GM23338 (cell line): ENCODE measurements around the gene MUC6. TPM values are rescaled to one million over a fixed set of nuclear protein-coding genes. Genes with fewer than 3 reads are reported as not detected.

ENCODE experiments used
- ATAC-seq: fragments of 200-7000 bp; cut with Tn5 transposase; 3 replicates; pipeline ENCODE4 v1.9.1; 2020
- DNase-seq: peaks from one replicate; pipeline ENCODE4 v3.0.0-alpha.2; 2015; ENCODE audit warnings: low spot score
- H2AFZ ChIP-seq: fragments of 200-600 bp; sonication (generic); 2 replicates; pipeline ENCODE4 v1.8.0; 2016; ENCODE audit warnings: antibody characterized with exemption, mild to moderate bottlenecking, moderate library complexity
- H3F3A ChIP-seq: fragments of 200-600 bp; sonication (generic); replicated peaks from 2 replicates; pipeline ENCODE4 v1.8.0; 2017; ENCODE audit warnings: antibody characterized with exemption, mixed run types, low read depth
- H3K27ac ChIP-seq: fragments of 200-600 bp; sonication (generic); 2 replicates; pipeline ENCODE4 v1.6.1; 2016; ENCODE audit warnings: low read depth
- H3K27me3 ChIP-seq: fragments of 200-600 bp; sonication (generic); 2 replicates; pipeline ENCODE4 v1.8.0; 2016; ENCODE audit warnings: mild to moderate bottlenecking, mixed run types, moderate library complexity; ENCODE audit not compliant: insufficient read depth
- H3K36me3 ChIP-seq: fragments of 200-600 bp; sonication (generic); 2 replicates; pipeline ENCODE4 v1.8.0; 2016; ENCODE audit warnings: mild to moderate bottlenecking; ENCODE audit not compliant: insufficient read depth
- H3K4me1 ChIP-seq: fragments of 200-600 bp; sonication (generic); 2 replicates; pipeline ENCODE4 v1.8.0; 2016; ENCODE audit warnings: mild to moderate bottlenecking, moderate library complexity; ENCODE audit not compliant: insufficient read depth
- H3K4me2 ChIP-seq: fragments of 200-600 bp; sonication (generic); 2 replicates; pipeline ENCODE4 v1.7.1; 2017; ENCODE audit warnings: mixed run types
- H3K4me3 ChIP-seq: fragments of 200-600 bp; sonication (generic); 2 replicates; pipeline ENCODE4 v1.6.1; 2016; ENCODE audit warnings: mixed run types
- H3K79me2 ChIP-seq: fragments of 200-600 bp; sonication (generic); replicated peaks from 2 replicates; pipeline ENCODE4 v1.8.0; 2017; ENCODE audit warnings: mild to moderate bottlenecking; ENCODE audit not compliant: insufficient read depth
- H3K9me2 ChIP-seq: fragments of 200-600 bp; sonication (generic); 2 replicates; pipeline ENCODE4 v1.8.0; 2017; ENCODE audit not compliant: insufficient read depth
- H4K20me1 ChIP-seq: fragments of 200-600 bp; sonication (generic); replicated peaks from 2 replicates; pipeline ENCODE4 v1.8.0; 2017; ENCODE audit warnings: mild to moderate bottlenecking; ENCODE audit not compliant: insufficient read depth
- H3K27ac Mint-ChIP-seq: 2 replicates; pipeline ENCODE4 v1.8.0; 2020; ENCODE audit warnings: inconsistent platforms, mild to moderate bottlenecking, moderate library complexity, mixed read lengths
- H3K27me3 Mint-ChIP-seq: 3 replicates; pipeline ENCODE4 v1.8.0; 2022; ENCODE audit warnings: low read depth, mild to moderate bottlenecking, moderate library complexity, mixed read lengths, inconsistent platforms; ENCODE audit not compliant: insufficient read depth, poor library complexity
- H3K36me3 Mint-ChIP-seq: 3 replicates; pipeline ENCODE4 v1.8.0; 2021; ENCODE audit warnings: low read depth, mild to moderate bottlenecking, inconsistent platforms, moderate library complexity, mixed read lengths
- H3K4me1 Mint-ChIP-seq: 3 replicates; pipeline ENCODE4 v1.8.0; 2020; ENCODE audit warnings: mild to moderate bottlenecking, inconsistent platforms, mixed read lengths
- H3K4me3 Mint-ChIP-seq: 3 replicates; pipeline ENCODE4 v1.8.0; 2021; ENCODE audit warnings: moderate library complexity, mild to moderate bottlenecking, inconsistent platforms, mixed read lengths
- H3K9me3 Mint-ChIP-seq: 3 replicates; pipeline ENCODE4 v1.8.0; 2020; ENCODE audit warnings: moderate library complexity, mild to moderate bottlenecking, inconsistent platforms, mixed read lengths
- CREB1 ChIP-seq: fragments of 250-450 bp; sonication (Bioruptor Pico); IDR thresholded peaks from 2 replicates; pipeline ENCODE4 v1.5.0; 2020; ENCODE audit warnings: low read depth, mild to moderate bottlenecking, moderate library complexity
- CTCF ChIP-seq, 2 experiments: fragments of 200-600 bp in 1 of 2; sonication (generic) in 1 of 2; conservative IDR thresholded peaks; 2 replicates each; pipeline versions ENCODE4 v1.5.1 to v1.6.1; 2016 to 2017; ENCODE audit warnings: antibody characterized with exemption in 2 of 2, low read depth in 2 of 2, mild to moderate bottlenecking in 2 of 2, moderate library complexity in 1 of 2
- EZH2 ChIP-seq: fragments of 200-600 bp; sonication (generic); IDR thresholded peaks from one replicate; pipeline ENCODE4 v1.8.0; 2017; ENCODE audit warnings: antibody characterized with exemption, mild to moderate bottlenecking, low read depth; ENCODE audit not compliant: unreplicated experiment
- EZH2phosphoT487 ChIP-seq: fragments of 200-600 bp; sonication (generic); IDR thresholded peaks from one replicate; pipeline ENCODE4 v1.8.1; 2018; ENCODE audit warnings: antibody characterized with exemption; ENCODE audit not compliant: unreplicated experiment
- NANOG ChIP-seq: IDR thresholded peaks from 2 replicates; pipeline ENCODE4 v1.6.1; 2016; ENCODE audit warnings: antibody characterized with exemption, borderline replicate concordance
- POLR2AphosphoS5 ChIP-seq: IDR thresholded peaks from 2 replicates; pipeline ENCODE4 v1.6.1; 2016; ENCODE audit warnings: antibody characterized with exemption, low read depth
- REST ChIP-seq: IDR thresholded peaks from one replicate; pipeline ENCODE4 v1.6.1; 2018; ENCODE audit warnings: antibody characterized with exemption; ENCODE audit not compliant: unreplicated experiment
- ZNF114 ChIP-seq: fragments of 250-450 bp; sonication (Bioruptor Pico); IDR thresholded peaks from 2 replicates; pipeline ENCODE4 v1.5.0; 2020; ENCODE audit warnings: mild to moderate bottlenecking, moderate library complexity
- ZNF462 ChIP-seq: fragments of 250-450 bp; sonication (Bioruptor Pico); IDR thresholded peaks from 2 replicates; pipeline ENCODE4 v1.5.0; 2020; ENCODE audit warnings: mild to moderate bottlenecking, moderate library complexity
- polyA plus RNA-seq: library from polyadenylated mRNA; unstranded; fragments of >200 nt; fragmentation: Nextera tagmentation; extraction: Ambion mirVana; gene quantifications from 2 replicates; pipeline ENCODE4 v1.2.1, GENCODE V29; 2016
- total RNA-seq: library from RNA; depleted of rRNA; stranded (reverse); fragments of >200 nt; shearing (Covaris generic); gene quantifications from 2 replicates; pipeline ENCODE4 v1.2.3, GENCODE V29; 2014

MUC6 gene
- total and polyA plus RNA-seq, 2 experiments from 2014 or later: not detected

- Mint-ChIP-seq H3K4me3 (no peak overlapping the region), H3K4me1 (peaks cover 12% of the 10 kb centered on the region), H3K36me3 (peaks cover 43% of the 10 kb centered on the region), H3K27me3 (peaks cover 11% of the 10 kb centered on the region), H3K27ac (no peak overlapping the region; the same call in 1 of the 2 replicates), H3K9me3 (no peaks in the 10 kb centered on the region; the same call in 2 of the 3 replicates)
- Histone ChIP-seq H3K4me2 (no peak overlapping the region), H3K27me3 (no peaks in the 10 kb centered on the region), H3K4me1 (no peaks in the 10 kb centered on the region), H4K20me1 (no peaks in the 10 kb centered on the region; the same call in 1 of the 2 replicates), H3F3A (no peaks in the 10 kb centered on the region), H3K36me3 (no peaks in the 10 kb centered on the region; the same call in 1 of the 2 replicates), H3K9me2 (no peaks in the 10 kb centered on the region), H3K79me2 (peaks cover 18% of the 10 kb centered on the region; the same call in 1 of the 2 replicates), H3K27ac (no peak overlapping the region), H2AFZ (no peak overlapping the region), H3K4me3 (no peak overlapping the region)
- ATAC-seq: no peak
- no peak for TF ChIP-seq NANOG
- DNase-seq: no peak
Measured at GRCh38 chr11:971092-971690, 65.3 kb downstream of the MUC6 start.

GRCh38 chr11:970319-970871 lies 66.1 kb downstream of the MUC6 start:
- peaks cover 45% of the 10 kb centered on the region for H3K36me3 Mint-ChIP-seq
- Histone ChIP-seq H3K4me3 (no peak overlapping the region), H3K4me1 (no peaks in the 10 kb centered on the region), H2AFZ (no peak overlapping the region), H4K20me1 (no peaks in the 10 kb centered on the region; the same call in 1 of the 2 replicates), H3K27ac (no peak overlapping the region), H3K4me2 (no peak overlapping the region), H3K79me2 (peaks cover 20% of the 10 kb centered on the region; the same call in 1 of the 2 replicates), H3K9me2 (no peaks in the 10 kb centered on the region), H3K36me3 (no peaks in the 10 kb centered on the region; the same call in 1 of the 2 replicates), H3F3A (peaks cover 4% of the 10 kb centered on the region; the same call in 1 of the 2 replicates), H3K27me3 (no peaks in the 10 kb centered on the region)
- ATAC-seq (no peak), DNase-seq (no peak)
- peaks cover 6% of the 10 kb centered on the region; the same call in 2 of the 3 replicates for H3K4me1 Mint-ChIP-seq
- peaks cover 2% of the 10 kb centered on the region; the same call in 1 of the 3 replicates for H3K9me3 Mint-ChIP-seq
- H3K27me3 Mint-ChIP-seq: peaks cover 9% of the 10 kb centered on the region
- no peak overlapping the region for H3K27ac Mint-ChIP-seq
- no peak overlapping the region for H3K4me3 Mint-ChIP-seq
- TF ChIP-seq ZNF114 (CRISPR knock-in tag) (no peak), EZH2phosphoT487 (no peak), NANOG (no peak), REST (no peak), EZH2 (no peak), CTCF (conservative IDR thresholded peaks at IDR 0.05; ENCODE audit: low read depth in 2 of 2) (no peak), ZNF462 (CRISPR knock-in tag) (no peak), CREB1 (no peak), POLR2AphosphoS5 (no peak)
